Measurements from ENCODE around the gene COL6A1. TPM values are rescaled to one million over a fixed set of nuclear protein-coding genes. Genes with fewer than 3 reads are reported as not detected.
A peak's percentile ranks its signal among the peaks of the same experiment; 100 is the strongest.

COL6A1 gene
- total and polyA plus RNA-seq, 2 of the 13 experiments (the other 11 are each of a cell fraction or from before 2014, with no cell fraction given): 3.1 to 4.8 TPM

GRCh38 chr21:45954261-45954660 is 27.3 kb upstream of the COL6A1 start:
- peak; percentile 32; the same call in 1 of the 3 replicates for ATAC-seq
- Histone ChIP-seq H3K4me2 (ENCODE audit: low read depth, low read length) (no peak overlapping the region), H3K36me3 (replicated peaks in 1 of 2; ENCODE audit: control insufficient read depth in 1 of 2, insufficient read depth in 2 of 2, low read length in 2 of 2) (no peaks in the 10 kb centered on the region), H2AFZ (ENCODE audit: low read length) (no peak overlapping the region), H3K9me3 (ENCODE audit: low read length) (no peaks in the 10 kb centered on the region), H3K27ac (ENCODE audit: extremely low read length, insufficient read depth, low read length) (no peak overlapping the region), H3K79me2 (ENCODE audit: insufficient read depth, low read length) (no peaks in the 10 kb centered on the region), H3K4me3 (replicated peaks in 1 of 3; ENCODE audit: insufficient read depth in 1 of 3, low read depth in 2 of 3, low read length in 3 of 3) (no peak overlapping the region), H3K27me3 (ENCODE audit: control insufficient read depth in 1 of 2, insufficient read depth in 2 of 2, low read length in 2 of 2) (peaks cover 1 to 43% of the 10 kb centered on the region in 2 experiments; a peak in 4 of 5 replicates), H4K20me1 (ENCODE audit: insufficient read depth, low read length) (no peaks in the 10 kb centered on the region), H3K4me1 (ENCODE audit: insufficient read depth, low read length) (no peaks in the 10 kb centered on the region), H3K9ac (ENCODE audit: insufficient read depth, low read depth, low read length) (no peak overlapping the region)
- DNase-seq (ENCODE audit: low spot score): no peak
- ChIA-PET CTCF (ENCODE audit: low intra/inter-chr PET ratio, low total read pairs) (no interaction called here), POLR2A (no interaction called here)
- in situ Hi-C loops (cut with HindIII; ENCODE audit: extremely low pct_ligation_motif_present, low pct_unique_long_range_greater_than_20kb): no loop called here
- BruUV-seq (replicated peaks): no TSS peak
- no peak for FAIRE-seq
- intact Hi-C loops (cut with micrococcal nuclease; ENCODE audit: unreplicated experiment): no loop called here
- TF ChIP-seq SMAD3 (CRISPR knock-in tag; IDR thresholded peaks at IDR 0.05) (no peak), ZSCAN12 (CRISPR knock-in tag; IDR thresholded peaks at IDR 0.05) (no peak), ATF4 (CRISPR knock-in tag; IDR thresholded peaks at IDR 0.05) (no peak), ZSCAN29 (CRISPR knock-in tag; conservative IDR thresholded peaks at IDR 0.05) (no peak), EP300 (IDR thresholded peaks at IDR 0.05; ENCODE audit: low read depth in 2 of 2, low read length in 2 of 2) (no peak), EP300 (CRISPR knock-in tag; IDR thresholded peaks at IDR 0.05; ENCODE audit: borderline replicate concordance) (no peak), ZNF562 (CRISPR knock-in tag; IDR thresholded peaks at IDR 0.05; ENCODE audit: borderline replicate concordance) (no peak), TIGD3 (CRISPR knock-in tag; IDR thresholded peaks at IDR 0.05; ENCODE audit: borderline replicate concordance) (no peak), ZBTB7B (CRISPR knock-in tag; IDR thresholded peaks at IDR 0.05) (no peak)
- WGBS (ENCODE audit: low lambda C conversion rate): 28% methylated on average over 12 of the region's 12 CpGs

Data from HepG2 (cell line).